HEK293 (cell line): ENCODE data around the gene DLG1.

Experiments
- CTCF ChIP-seq: fragments of 450-650 bp; formaldehyde crosslinking; IDR thresholded peaks from 2 replicates; pipeline ENCODE4 v1.5.1; 2016; ENCODE audit warnings: missing biosample characterization, missing genetic modification characterization
- ELK4 ChIP-seq: IDR thresholded peaks from 2 replicates; pipeline ENCODE4 v1.6.1; 2011; ENCODE audit warnings: mild to moderate bottlenecking, low read depth, low read length, borderline replicate concordance
- FEZF1 ChIP-seq: fragments of 450-650 bp; formaldehyde crosslinking; IDR thresholded peaks from 2 replicates; pipeline ENCODE4 v1.5.1; 2016; ENCODE audit warnings: missing biosample characterization, missing genetic modification characterization
- ZBTB49 ChIP-seq: fragments of 450-650 bp; formaldehyde crosslinking; IDR thresholded peaks from 2 replicates; pipeline ENCODE4 v1.5.1; 2016; ENCODE audit warnings: missing biosample characterization, missing genetic modification characterization, low read depth
- ZNF10 ChIP-seq: fragments of 450-650 bp; formaldehyde crosslinking; IDR thresholded peaks from 2 replicates; pipeline ENCODE4 v1.5.1; 2017; ENCODE audit warnings: missing biosample characterization, missing genetic modification characterization
- ZNF221 ChIP-seq: fragments of 450-650 bp; formaldehyde crosslinking; IDR thresholded peaks from 2 replicates; pipeline ENCODE4 v1.5.1; 2017; ENCODE audit warnings: missing biosample characterization, missing genetic modification characterization, borderline replicate concordance
- ZNF394 ChIP-seq: fragments of 450-650 bp; formaldehyde crosslinking; IDR thresholded peaks from 2 replicates; pipeline ENCODE4 v1.5.1; 2016; ENCODE audit warnings: missing biosample characterization, missing genetic modification characterization, mild to moderate bottlenecking, moderate library complexity, borderline replicate concordance
- ZNF514 ChIP-seq: fragments of 450-650 bp; formaldehyde crosslinking; IDR thresholded peaks from 2 replicates; pipeline ENCODE4 v1.5.1; 2016; ENCODE audit warnings: missing biosample characterization, missing genetic modification characterization

- TF ChIP-seq ZNF10 (tag by site-specific recombination) (no peak), ZBTB49 (tag by site-specific recombination) (no peak), FEZF1 (no peak), ZNF221 (tag by site-specific recombination) (no peak), CTCF (tag by site-specific recombination) (no peak), ZNF394 (tag by site-specific recombination) (no peak), ELK4 (no peak), ZNF514 (tag by site-specific recombination) (no peak)
Measured at GRCh38 chr3:197305854-197306253, 7.4 kb upstream of the DLG1 start.
